Activated naive CD4-positive, alpha-beta T cell treated with anti-CD3 and anti-CD28 coated beads, Interleukin-2, amount 50 U/mL, for 24 hours (primary cell): ENCODE measurements around the gene ARAP3.
"Not testable (repeated sequence)": the region's sequence is repeated elsewhere in the genome, so short reads cannot be mapped to it uniquely, and the experiment has no call there.

Source experiments
- H3K27ac Mint-ChIP-seq: one replicate; pipeline ENCODE4 v1.8.0; 2021; ENCODE audit warnings: mild to moderate bottlenecking, mixed read lengths
- H3K27me3 Mint-ChIP-seq: one replicate; pipeline ENCODE4 v1.8.0; 2021; ENCODE audit warnings: mixed read lengths
- H3K36me3 Mint-ChIP-seq: one replicate; pipeline ENCODE4 v1.8.0; 2021; ENCODE audit warnings: mixed read lengths
- H3K4me1 Mint-ChIP-seq: one replicate; pipeline ENCODE4 v1.8.0; 2021; ENCODE audit warnings: mixed read lengths
- H3K4me3 Mint-ChIP-seq: one replicate; pipeline ENCODE4 v1.8.0; 2021; ENCODE audit warnings: mild to moderate bottlenecking, mixed read lengths
- H3K9me3 Mint-ChIP-seq: one replicate; pipeline ENCODE4 v1.8.0; 2021; ENCODE audit warnings: mixed read lengths

The ARAP3 gene

GRCh38 chr5:141628175-141628788 is 53.7 kb downstream of the ARAP3 start:
- H3K9me3 Mint-ChIP-seq: no peaks in the 10 kb centered on the region
- H3K27me3 Mint-ChIP-seq: no peaks in the 10 kb centered on the region
- peaks cover 26% of the 10 kb centered on the region for H3K4me1 Mint-ChIP-seq
- peaks cover 18% of the 10 kb centered on the region for H3K36me3 Mint-ChIP-seq
- H3K27ac Mint-ChIP-seq: no peak overlapping the region
- H3K4me3 Mint-ChIP-seq: no peak overlapping the region

DNA sequence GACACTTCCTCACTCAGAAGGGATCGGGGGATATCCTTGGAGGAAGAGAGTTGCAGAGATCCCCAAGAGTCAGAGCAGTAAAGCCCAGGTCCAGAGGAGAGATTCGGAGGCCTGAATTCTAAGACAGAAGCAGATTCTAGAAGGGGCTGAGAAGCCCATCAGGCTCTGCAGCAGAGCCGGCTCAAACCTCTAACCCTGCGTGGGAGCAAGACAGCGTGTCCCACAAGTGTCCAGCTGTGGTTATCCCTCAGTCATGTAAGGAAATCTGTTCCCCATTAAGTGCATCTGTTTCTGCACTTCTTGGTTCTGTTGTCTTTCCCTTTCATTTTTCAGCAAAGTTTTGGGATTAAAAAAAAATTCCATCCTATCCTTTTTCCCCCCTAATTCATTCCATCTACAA is 58.4 kb downstream of the ARAP3 start:
- H3K9me3 Mint-ChIP-seq: no peaks in the 10 kb centered on the region
- no peaks in the 10 kb centered on the region for H3K27me3 Mint-ChIP-seq
- H3K36me3 Mint-ChIP-seq: peaks cover 19% of the 10 kb centered on the region
- peaks cover 39% of the 10 kb centered on the region for H3K4me1 Mint-ChIP-seq
- peak overlapping the region; percentile 9 for H3K4me3 Mint-ChIP-seq
- H3K27ac Mint-ChIP-seq: peak overlapping the region; percentile 52

GRCh38 chr5:141623186-141623585 is 58.8 kb downstream of the ARAP3 start:
- Mint-ChIP-seq H3K27me3 (no peaks in the 10 kb centered on the region), H3K4me1 (peaks cover 39% of the 10 kb centered on the region), H3K9me3 (no peaks in the 10 kb centered on the region), H3K27ac (peak overlapping the region; percentile 52), H3K36me3 (peaks cover 19% of the 10 kb centered on the region), H3K4me3 (peak overlapping the region; percentile 9)

GRCh38 chr5:141618804-141619554 is 63.1 kb downstream of the ARAP3 start, which contains the start of gene DIAPH1:
Gene DIAPH1 (minus strand): TSS chr5:141619000. CDS start chr5:141618914, 86 bp downstream.
- H3K4me3 Mint-ChIP-seq: peak within 1 kb of the TSS; percentile 97
- no peaks in the 10 kb centered on the region for H3K9me3 Mint-ChIP-seq
- peaks cover 8% of the 10 kb centered on the region for H3K36me3 Mint-ChIP-seq
- peaks cover 67% of the 10 kb centered on the region for H3K4me1 Mint-ChIP-seq
- H3K27ac Mint-ChIP-seq: peak within 1 kb of the TSS; percentile 99
- no peaks in the 10 kb centered on the region for H3K27me3 Mint-ChIP-seq

- Mint-ChIP-seq H3K27ac (peak overlapping the region; percentile 99), H3K4me1 (peaks cover 67% of the 10 kb centered on the region), H3K4me3 (peak overlapping the region; percentile 97), H3K9me3 (no peaks in the 10 kb centered on the region), H3K27me3 (no peaks in the 10 kb centered on the region), H3K36me3 (peaks cover 5% of the 10 kb centered on the region)
Observed at GRCh38 chr5:141618030-141618803, 63.8 kb downstream of the ARAP3 start.

DNA sequence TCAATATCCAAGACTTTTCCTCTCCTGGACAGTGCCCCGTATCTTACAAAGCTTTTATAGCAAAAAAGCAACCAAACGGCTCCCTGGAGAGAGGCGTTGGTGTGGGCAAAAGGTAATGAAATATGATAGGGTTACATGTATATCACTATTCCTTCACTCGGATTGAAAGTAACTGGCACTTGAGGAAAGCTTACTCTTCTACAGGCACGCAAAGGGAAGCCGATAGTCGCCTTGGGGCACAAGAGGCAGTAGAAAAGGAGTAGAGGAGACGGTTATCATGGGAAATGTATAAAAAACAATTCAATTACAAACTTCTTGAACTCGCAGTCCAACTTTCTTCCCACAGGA is 64.4 kb downstream of the ARAP3 start:
- H3K4me3 Mint-ChIP-seq: peak overlapping the region; percentile 97
- peak overlapping the region; percentile 99 for H3K27ac Mint-ChIP-seq
- peaks cover 68% of the 10 kb centered on the region for H3K4me1 Mint-ChIP-seq
- H3K9me3 Mint-ChIP-seq: no peaks in the 10 kb centered on the region
- H3K36me3 Mint-ChIP-seq: peaks cover 6% of the 10 kb centered on the region
- no peaks in the 10 kb centered on the region for H3K27me3 Mint-ChIP-seq

DNA sequence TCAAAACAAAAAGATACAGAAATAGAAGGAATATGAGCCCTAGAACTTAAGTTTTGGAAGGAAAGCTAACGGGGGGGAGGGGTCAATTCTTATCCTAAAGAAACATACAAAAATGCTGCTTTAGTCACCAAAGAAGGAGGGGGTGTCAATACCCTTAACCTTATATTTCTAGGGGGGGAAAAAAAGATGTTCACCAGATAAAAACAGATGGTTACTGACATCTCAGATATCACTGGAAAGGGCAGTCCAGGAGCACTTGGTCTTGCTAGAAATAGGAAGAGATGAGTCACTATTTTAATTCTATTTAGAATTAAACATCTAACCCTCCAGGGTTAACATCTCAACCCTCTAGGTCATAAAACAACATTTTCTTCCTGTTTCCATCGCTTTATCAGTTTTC is 64.9 kb downstream of the ARAP3 start:
- no peaks in the 10 kb centered on the region for H3K9me3 Mint-ChIP-seq
- peak overlapping the region; percentile 97 for H3K4me3 Mint-ChIP-seq
- H3K27ac Mint-ChIP-seq: peak overlapping the region; percentile 99
- H3K4me1 Mint-ChIP-seq: peaks cover 70% of the 10 kb centered on the region
- peaks cover 6% of the 10 kb centered on the region for H3K36me3 Mint-ChIP-seq
- no peaks in the 10 kb centered on the region for H3K27me3 Mint-ChIP-seq

GRCh38 chr5:141615991-141616720 is 65.9 kb downstream of the ARAP3 start:
- H3K27me3 Mint-ChIP-seq: no peaks in the 10 kb centered on the region
- peak overlapping the region; percentile 97 for H3K4me3 Mint-ChIP-seq
- H3K27ac Mint-ChIP-seq: peak overlapping the region; percentile 99
- H3K36me3 Mint-ChIP-seq: peaks cover 6% of the 10 kb centered on the region
- no peaks in the 10 kb centered on the region for H3K9me3 Mint-ChIP-seq
- peaks cover 69% of the 10 kb centered on the region for H3K4me1 Mint-ChIP-seq

DNA sequence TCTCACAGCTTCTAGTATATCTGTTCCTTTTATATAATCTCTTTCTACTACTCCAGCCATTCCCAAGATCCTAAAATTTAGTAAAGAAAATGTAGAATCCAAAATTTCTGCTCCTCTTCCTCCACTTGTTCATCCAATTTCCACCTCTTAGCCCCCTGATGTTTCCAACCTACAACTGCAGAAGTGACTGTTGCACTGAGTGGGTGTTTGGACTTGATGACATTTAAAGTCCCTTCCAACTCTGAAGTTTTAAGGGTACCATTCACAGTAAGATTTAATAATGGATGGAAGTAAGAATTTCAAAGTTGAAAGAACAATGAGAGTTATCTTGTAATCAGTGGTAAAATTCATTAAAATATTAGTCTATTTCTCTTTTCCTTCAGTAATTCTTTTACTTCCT is 68.7 kb downstream of the ARAP3 start:
- Mint-ChIP-seq H3K4me1 (peaks cover 82% of the 10 kb centered on the region), H3K27ac (peak overlapping the region; percentile 6), H3K4me3 (peak overlapping the region; percentile 67), H3K9me3 (no peaks in the 10 kb centered on the region), H3K27me3 (no peaks in the 10 kb centered on the region), H3K36me3 (peaks cover 9% of the 10 kb centered on the region)

- H3K4me3 Mint-ChIP-seq: peak overlapping the region; percentile 43
- H3K27me3 Mint-ChIP-seq: no peaks in the 10 kb centered on the region
- H3K4me1 Mint-ChIP-seq: peaks cover 89% of the 10 kb centered on the region
- H3K9me3 Mint-ChIP-seq: no peaks in the 10 kb centered on the region
- peaks cover 15% of the 10 kb centered on the region for H3K36me3 Mint-ChIP-seq
- peak overlapping the region; percentile 87 for H3K27ac Mint-ChIP-seq
Observed at GRCh38 chr5:141611289-141611688, 70.7 kb downstream of the ARAP3 start.

DNA sequence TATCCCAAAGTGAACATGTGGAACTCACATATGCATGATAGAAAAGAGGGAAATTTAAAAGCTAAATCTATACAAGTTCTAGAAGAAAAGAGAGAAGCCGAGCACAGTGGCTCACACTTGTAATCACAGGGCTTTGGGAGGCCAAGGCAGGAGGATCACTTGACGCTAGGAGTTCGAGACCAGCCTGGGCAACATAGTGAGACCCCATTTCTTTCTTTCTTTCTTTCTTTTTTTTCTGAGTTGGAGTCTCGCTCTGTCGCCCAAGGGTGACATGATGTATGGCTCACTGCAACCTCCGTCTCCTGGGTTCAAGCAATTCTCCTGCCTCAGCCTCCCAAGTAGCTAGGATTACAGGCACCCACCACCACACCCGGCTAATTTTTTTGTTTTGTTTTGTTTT is 72.1 kb downstream of the ARAP3 start:
- H3K36me3 Mint-ChIP-seq: peaks cover 15% of the 10 kb centered on the region
- not testable (repeated sequence) for H3K9me3 Mint-ChIP-seq, H3K27me3 Mint-ChIP-seq
- H3K4me1 Mint-ChIP-seq: peaks cover 94% of the 10 kb centered on the region
- peak overlapping the region; percentile 70 for H3K4me3 Mint-ChIP-seq
- H3K27ac Mint-ChIP-seq: peak overlapping the region; percentile 88

GRCh38 chr5:141609044-141609443 is 73.0 kb downstream of the ARAP3 start:
- Mint-ChIP-seq H3K4me1 (peaks cover 94% of the 10 kb centered on the region), H3K9me3 (no peaks in the 10 kb centered on the region), H3K36me3 (peaks cover 15% of the 10 kb centered on the region), H3K27me3 (no peaks in the 10 kb centered on the region), H3K27ac (no peak overlapping the region), H3K4me3 (no peak overlapping the region)

DNA sequence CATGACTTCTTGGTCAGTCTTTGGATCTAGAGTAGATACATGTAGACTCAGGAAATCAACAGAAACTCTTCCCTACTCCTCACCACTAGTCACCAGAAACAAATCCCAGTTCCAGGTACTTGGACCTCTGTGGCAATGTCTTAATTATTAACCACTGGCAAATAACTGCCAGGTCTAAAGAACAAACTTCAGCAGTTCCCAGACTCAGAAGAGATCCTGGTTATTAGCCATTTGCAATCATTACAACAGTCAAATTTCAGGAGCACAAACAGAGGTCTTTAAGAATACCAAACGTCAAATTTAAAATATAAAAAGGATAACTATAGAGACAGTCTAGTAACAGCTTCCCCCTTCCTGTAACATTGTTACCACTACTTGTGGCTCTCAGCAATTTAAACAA is 73.5 kb downstream of the ARAP3 start:
- no peaks in the 10 kb centered on the region for H3K27me3 Mint-ChIP-seq
- peaks cover 15% of the 10 kb centered on the region for H3K36me3 Mint-ChIP-seq
- H3K9me3 Mint-ChIP-seq: no peaks in the 10 kb centered on the region
- peak overlapping the region; percentile 89 for H3K27ac Mint-ChIP-seq
- H3K4me3 Mint-ChIP-seq: peak overlapping the region; percentile 47
- peaks cover 94% of the 10 kb centered on the region for H3K4me1 Mint-ChIP-seq

DNA sequence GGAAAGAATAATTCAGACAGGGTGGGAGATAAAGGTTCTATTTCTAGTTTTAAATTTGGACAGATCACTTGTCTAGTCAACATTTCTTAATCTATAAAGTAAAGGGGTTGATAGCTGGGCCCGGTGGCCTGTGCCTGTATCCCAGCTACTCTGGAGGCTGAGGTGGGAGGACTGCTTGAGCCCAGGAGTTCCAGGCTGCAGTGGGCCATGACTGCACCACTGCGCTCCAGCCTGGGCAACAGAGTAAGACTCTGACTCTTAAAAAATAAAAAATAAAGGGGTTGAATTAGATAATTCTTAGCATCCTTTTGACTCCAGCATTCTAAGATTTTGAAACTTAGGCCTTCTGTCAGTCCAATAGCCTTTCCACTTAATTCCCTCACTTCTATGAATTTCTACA is 74.0 kb downstream of the ARAP3 start:
- Mint-ChIP-seq H3K4me1 (peaks cover 93% of the 10 kb centered on the region), H3K4me3 (peak overlapping the region; percentile 47), H3K9me3 (no peaks in the 10 kb centered on the region), H3K27me3 (no peaks in the 10 kb centered on the region), H3K27ac (peak overlapping the region; percentile 89), H3K36me3 (peaks cover 12% of the 10 kb centered on the region)

- Mint-ChIP-seq H3K27ac (peak overlapping the region; percentile 92), H3K9me3 (no peaks in the 10 kb centered on the region), H3K4me1 (peaks cover 92% of the 10 kb centered on the region), H3K27me3 (no peaks in the 10 kb centered on the region), H3K36me3 (peaks cover 8% of the 10 kb centered on the region), H3K4me3 (peak overlapping the region; percentile 76)
Observed at GRCh38 chr5:141605523-141606277, 76.3 kb downstream of the ARAP3 start.
